IMR-90 (cell line): ENCODE results near the gene USP17L13. TPM values are rescaled to one million over a fixed set of nuclear protein-coding genes. Genes with fewer than 3 reads are reported as not detected.
"Not testable (repeated sequence)": the region's sequence is repeated elsewhere in the genome, so short reads cannot be mapped to it uniquely, and the experiment has no call there.

ENCODE experiments used
- ATAC-seq: fragments of 200-7000 bp; cut with Tn5 transposase; 2 replicates; pipeline ENCODE4 v1.9.1; 2020; ENCODE audit warnings: low read depth, mild to moderate bottlenecking, moderate library complexity
- BruUV-seq: library from RNA; stranded (reverse); fragments of 400-500 nt; replicated peaks from 2 replicates; lab custom pipeline; 2021; lab: Mats Ljungman, UMichigan
- CTCF ChIA-PET: fragments of 300-600 bp; formaldehyde crosslinking; extraction: SDS; loops from one replicate; lab custom pipeline; 2021; ENCODE audit warnings: antibody characterized with exemption; lab: Yijun Ruan, JAX
- POLR2A ChIA-PET: fragments of 300-600 bp; sonication (Branson Sonifier 250); formaldehyde crosslinking; loops from one replicate; lab custom pipeline; 2022; ENCODE audit warnings: antibody characterized with exemption; ENCODE audit not compliant: unreplicated experiment; lab: Charles Lee
- DNase-seq: peaks from one replicate; pipeline ENCODE4 v3.0.0; 2013
- H2AFZ ChIP-seq: replicated peaks from 2 replicates; pipeline ENCODE3; 2013; ENCODE audit warnings: low read length, mild to moderate bottlenecking; ENCODE audit not compliant: poor library complexity
- H2AK5ac ChIP-seq: 2 replicates; pipeline ENCODE4 v1.6.1; 2013; ENCODE audit warnings: low read depth, low read length, inconsistent platforms
- H2AK9ac ChIP-seq: replicated peaks from 2 replicates; pipeline ENCODE3; 2013; ENCODE audit warnings: mild to moderate bottlenecking, low read depth, low read length, moderate library complexity; ENCODE audit not compliant: poor library complexity
- H2BK120ac ChIP-seq: 2 replicates; pipeline ENCODE4 v1.6.1; 2013; ENCODE audit warnings: low read depth, low read length, inconsistent platforms
- H2BK15ac ChIP-seq: 3 replicates; pipeline ENCODE4 v1.6.1; 2013; ENCODE audit warnings: low read depth, low read length, inconsistent platforms
- H2BK20ac ChIP-seq: 2 replicates; pipeline ENCODE4 v1.6.1; 2013; ENCODE audit warnings: low read depth, mild to moderate bottlenecking, inconsistent platforms, low read length, moderate library complexity
- H2BK5ac ChIP-seq: 2 replicates; pipeline ENCODE4 v1.6.1; 2013; ENCODE audit warnings: mild to moderate bottlenecking, low read depth, low read length, inconsistent platforms; ENCODE audit not compliant: poor library complexity, severe bottlenecking
- H3K14ac ChIP-seq: replicated peaks from 2 replicates; pipeline ENCODE4 v1.6.1; 2013; ENCODE audit warnings: low read depth, low read length, inconsistent platforms
- H3K18ac ChIP-seq: 2 replicates; pipeline ENCODE4 v1.6.1; 2013; ENCODE audit warnings: low read depth, low read length, control low read depth
- H3K23ac ChIP-seq: 2 replicates; pipeline ENCODE4 v1.6.1; 2013; ENCODE audit warnings: low read depth, low read length, inconsistent platforms
- H3K27ac ChIP-seq: 2 replicates; pipeline ENCODE4 v1.5.1; 2013; ENCODE audit warnings: mild to moderate bottlenecking, control low read depth, low read length; ENCODE audit not compliant: insufficient read depth
- H3K27me3 ChIP-seq: 2 replicates; pipeline ENCODE4 v1.6.1; 2013; ENCODE audit warnings: low read length; ENCODE audit not compliant: control insufficient read depth, insufficient read depth
- H3K36me3 ChIP-seq: 2 replicates; pipeline ENCODE4 v1.6.1; 2013; ENCODE audit warnings: low read length, mixed read lengths; ENCODE audit not compliant: control insufficient read depth, insufficient read depth
- H3K4ac ChIP-seq: 2 replicates; pipeline ENCODE4 v1.6.1; 2013; ENCODE audit warnings: low read depth, low read length, inconsistent platforms
- H3K4me1 ChIP-seq: 2 replicates; pipeline ENCODE4 v1.6.1; 2013; ENCODE audit warnings: low read length, mixed read lengths; ENCODE audit not compliant: control insufficient read depth, insufficient read depth
- H3K4me2 ChIP-seq: 2 replicates; pipeline ENCODE4 v1.6.1; 2013; ENCODE audit warnings: low read depth, mild to moderate bottlenecking, control low read depth, low read length, moderate library complexity
- H3K4me3 ChIP-seq: 2 replicates; pipeline ENCODE4 v1.5.1; 2013; ENCODE audit warnings: low read depth, mild to moderate bottlenecking, control low read depth, low read length, moderate library complexity; ENCODE audit not compliant: insufficient read depth
- H3K56ac ChIP-seq: 2 replicates; pipeline ENCODE4 v1.6.1; 2013; ENCODE audit warnings: low read length, inconsistent platforms; ENCODE audit not compliant: insufficient read depth; ENCODE audit errors: extremely low read depth
- H3K79me1 ChIP-seq, 2 experiments: 2 replicates each; pipeline ENCODE4 v1.6.1; 2013; ENCODE audit warnings: low read length in 2 of 2, inconsistent platforms in 1 of 2, low read depth in 1 of 2
- H3K9ac ChIP-seq: 2 replicates; pipeline ENCODE4 v1.6.1; 2013; ENCODE audit warnings: low read depth, low read length, control low read depth
- H3K9me1 ChIP-seq: 2 replicates; pipeline ENCODE4 v1.6.1; 2013; ENCODE audit warnings: low read length, inconsistent platforms; ENCODE audit not compliant: insufficient read depth
- H3K9me3 ChIP-seq: 2 replicates; pipeline ENCODE4 v1.6.1; 2013; ENCODE audit warnings: low read length; ENCODE audit not compliant: control insufficient read depth, insufficient read depth
- H4K20me1 ChIP-seq: 2 replicates; pipeline ENCODE4 v1.6.1; 2013; ENCODE audit warnings: low read length, inconsistent platforms; ENCODE audit not compliant: insufficient read depth
- H4K5ac ChIP-seq: 2 replicates; pipeline ENCODE4 v1.6.1; 2013; ENCODE audit warnings: mild to moderate bottlenecking, low read depth, low read length, control low read depth
- H4K8ac ChIP-seq, 2 experiments: 2 replicates each; pipeline ENCODE4 v1.6.1; 2013; ENCODE audit warnings: low read depth in 2 of 2, low read length in 2 of 2, control low read depth in 1 of 2, inconsistent platforms in 1 of 2
- H4K91ac ChIP-seq: 2 replicates; pipeline ENCODE4 v1.6.1; 2013; ENCODE audit warnings: low read depth, low read length, inconsistent platforms; ENCODE audit not compliant: insufficient read depth
- WGBS, 2 experiments: methylation state at CpG; one replicate each; pipeline versions ENCODE4 v1.1.5 to v1.1.7; 2013; ENCODE audit warnings: missing lambda C conversion rate in 2 of 2; ENCODE audit not compliant: insufficient read length in 1 of 2; ENCODE audit errors: extremely low coverage in 2 of 2; 5-methylcytosine and 5-hydroxymethylcytosine counted together
- dilution Hi-C: fragments of 300-500 bp; cut with HindIII; formaldehyde crosslinking; loops from one replicate; pipeline ENCODE4 v1.14.3; 2018; ENCODE audit warnings: low sequenced_read_pairs; ENCODE audit not compliant: unreplicated experiment
- in situ Hi-C: fragments of 300-500 bp; cut with MboI; formaldehyde crosslinking; loops from 3 replicates; pipeline ENCODE4 v1.14.3; 2019; ENCODE audit warnings: low sequenced_read_pairs, inconsistent platforms, mixed read lengths
- intact Hi-C: fragments of 100-400 bp; cut with micrococcal nuclease; formaldehyde crosslinking; loops from 2 replicates; pipeline ENCODE4 v1.10.0; 2022
- polyA plus RNA-seq, 3 experiments: library from polyadenylated mRNA; depleted of rRNA; stranded (reverse); fragments of >200 nt; gene quantifications; 2 replicates each; pipeline ENCODE4 v1.2.3, GENCODE V29; 2012; ENCODE audit warnings: low replicate concordance in 1 of 3
- total RNA-seq: library from RNA; depleted of rRNA; stranded (reverse); fragments of >200 nt; gene quantifications from 2 replicates; pipeline ENCODE4 v1.2.3, GENCODE V29; 2012

The USP17L13 gene
- total and polyA plus RNA-seq, 2 of the 4 experiments (the other 2 are of a cell fraction) = not detected

- H3K4me3 ChIP-seq, BruUV-seq, ATAC-seq, H3K9ac ChIP-seq, H3K4me1 ChIP-seq, H2BK120ac ChIP-seq, in situ Hi-C loops, H3K23ac ChIP-seq, H3K4ac ChIP-seq, H4K20me1 ChIP-seq, H2AK9ac ChIP-seq, intact Hi-C loops, H2AFZ ChIP-seq, H3K27ac ChIP-seq, H3K56ac ChIP-seq, H3K27me3 ChIP-seq, H2AK5ac ChIP-seq, H3K79me1 ChIP-seq, H4K91ac ChIP-seq, dilution Hi-C loops, H3K9me1 ChIP-seq, CTCF ChIA-PET, H2BK20ac ChIP-seq, H3K9me3 ChIP-seq, H2BK5ac ChIP-seq, H3K14ac ChIP-seq, H3K4me2 ChIP-seq, H4K8ac ChIP-seq, H2BK15ac ChIP-seq, DNase-seq, H3K36me3 ChIP-seq, H3K18ac ChIP-seq, POLR2A ChIA-PET, H4K5ac ChIP-seq: not testable (repeated sequence)
- WGBS, 2 experiments = no CpG with 5 or more reads among the region's 14 CpGs
These were observed 10.0 kb upstream of the USP17L13 start for GRCh38 chr4:9214701-9215100.

- ATAC-seq, H3K18ac ChIP-seq, POLR2A ChIA-PET, H3K9me1 ChIP-seq, H3K56ac ChIP-seq, H2BK120ac ChIP-seq, H2BK5ac ChIP-seq, H3K9ac ChIP-seq, H2AK5ac ChIP-seq, H3K4me2 ChIP-seq, H3K27me3 ChIP-seq, H3K9me3 ChIP-seq, H2AFZ ChIP-seq, H3K4me3 ChIP-seq, H3K23ac ChIP-seq, H3K14ac ChIP-seq, DNase-seq, H3K4ac ChIP-seq, H2AK9ac ChIP-seq, H3K79me1 ChIP-seq, H3K4me1 ChIP-seq, H4K91ac ChIP-seq, H3K36me3 ChIP-seq, H4K5ac ChIP-seq, H4K8ac ChIP-seq, H2BK20ac ChIP-seq, H3K27ac ChIP-seq, BruUV-seq, H4K20me1 ChIP-seq, dilution Hi-C loops, H2BK15ac ChIP-seq, intact Hi-C loops, in situ Hi-C loops, CTCF ChIA-PET: not testable (repeated sequence)
- WGBS, 2 experiments = no CpG with 5 or more reads among the region's 14 CpGs
These were observed 9.6 kb upstream of the USP17L13 start, which contains the start of gene USP17L11 for GRCh38 chr4:9215105-9215504. Gene USP17L11 (plus strand): TSS chr4:9215405. CDS start chr4:9215405, 0 bp downstream.
